ENCODE results near the gene SLC24A3.

SLC24A3 gene

GRCh38 chr20:19419396-19419795 is 207.0 kb downstream of the SLC24A3 start:
- in situ Hi-C loops (cut with HindIII; ENCODE audit: low sequenced_read_pairs): no loop called here

- in situ Hi-C loops (cut with HindIII; ENCODE audit: low sequenced_read_pairs): no loop called here
Observed at GRCh38 chr20:19423097-19423899, 210.9 kb downstream of the SLC24A3 start.

DNA sequence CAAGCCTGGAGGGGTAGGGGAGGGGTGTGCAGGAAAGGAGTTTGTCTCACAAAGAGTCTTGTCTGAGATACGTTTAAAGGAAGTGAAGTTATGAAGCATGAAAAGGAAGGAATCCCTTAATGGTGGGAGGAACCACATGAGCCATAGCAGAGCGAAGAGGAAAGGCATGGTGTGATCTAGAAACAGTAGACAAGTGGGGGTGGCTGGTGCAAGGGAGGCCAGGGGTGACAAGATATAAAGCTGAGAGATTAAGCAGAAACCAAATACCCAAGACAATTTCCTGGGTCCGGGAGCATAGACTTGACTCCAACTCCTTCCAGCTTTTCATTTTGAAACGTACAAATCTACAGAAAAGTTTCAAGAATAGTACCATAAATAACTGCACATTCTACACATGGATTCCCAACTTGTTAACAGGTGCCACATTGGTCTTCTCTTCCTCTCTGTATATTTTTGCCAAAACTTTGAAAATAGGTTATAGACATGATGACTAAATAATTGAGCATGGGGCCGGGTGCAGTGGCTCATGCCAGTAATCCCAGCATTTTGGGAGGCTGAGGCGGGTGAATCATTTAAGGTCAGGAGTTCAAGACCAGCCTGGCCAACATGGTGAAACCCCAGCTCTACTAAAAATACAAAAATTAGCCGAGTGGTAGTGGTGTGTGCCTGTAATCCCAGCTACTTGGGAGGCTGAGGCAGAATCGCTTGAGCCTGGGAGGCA is 211.6 kb downstream of the SLC24A3 start:
- in situ Hi-C loops (cut with HindIII; ENCODE audit: low sequenced_read_pairs): no loop called here

DNA sequence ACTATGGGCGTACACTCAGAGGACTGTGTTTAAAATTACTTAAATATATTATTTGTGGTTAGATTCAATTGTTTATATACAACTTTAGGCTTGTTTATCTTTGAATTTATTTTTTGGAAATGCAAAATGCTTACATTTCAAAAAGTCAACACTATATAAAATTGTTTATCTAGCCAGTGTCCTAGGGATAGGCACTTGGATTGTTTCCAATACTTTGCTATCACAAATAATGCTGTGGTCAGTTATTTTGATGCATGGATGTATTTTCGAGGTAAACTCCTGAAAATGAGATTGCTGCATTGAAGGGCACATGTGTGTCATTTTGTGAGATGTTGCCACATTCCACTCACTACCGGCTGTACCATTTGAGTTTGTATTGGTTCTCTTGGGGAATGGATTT is 213.9 kb downstream of the SLC24A3 start:
- in situ Hi-C loops (cut with HindIII; ENCODE audit: low sequenced_read_pairs): no loop called here

DNA sequence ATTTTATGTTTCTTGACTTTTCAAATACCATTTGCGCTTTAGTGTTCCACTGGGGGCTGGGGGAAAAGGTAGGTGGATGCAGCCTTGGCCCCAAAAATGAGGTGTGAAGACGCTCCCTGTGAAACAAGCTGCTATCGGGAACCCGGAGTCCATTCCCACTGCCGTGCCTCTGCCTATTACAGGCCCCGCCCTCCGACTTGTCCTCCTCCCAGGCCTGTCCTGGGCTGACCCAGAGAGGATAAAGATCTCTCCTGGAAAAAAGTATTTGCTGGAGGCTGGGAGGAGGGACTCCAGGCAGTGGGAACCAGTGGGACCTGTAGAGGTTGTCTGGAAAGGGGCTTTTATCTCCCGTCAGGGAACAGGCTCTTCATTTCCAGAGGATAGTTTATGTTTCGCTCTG is 215.0 kb downstream of the SLC24A3 start:
- in situ Hi-C loops (cut with HindIII; ENCODE audit: low sequenced_read_pairs): no loop called here

DNA sequence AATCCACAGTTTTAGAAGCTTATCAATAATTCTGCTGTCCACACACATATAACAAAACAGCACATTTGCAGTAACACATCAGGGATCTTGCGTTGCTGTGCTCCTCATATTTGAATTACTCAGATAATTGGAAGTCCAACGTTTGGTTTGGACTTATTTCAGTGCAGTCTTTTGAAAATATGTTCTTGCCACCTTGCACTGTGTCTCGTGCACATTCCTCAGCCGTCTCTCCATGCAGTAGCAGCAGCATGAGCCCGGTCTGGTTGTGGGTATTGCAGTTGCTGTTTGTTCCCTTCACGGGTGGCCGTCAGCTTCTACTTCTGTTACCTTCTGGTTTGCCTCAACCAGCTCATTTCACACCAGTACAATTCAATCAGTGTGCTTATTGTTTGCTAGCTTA is 215.5 kb downstream of the SLC24A3 start:
- in situ Hi-C loops (cut with HindIII; ENCODE audit: low sequenced_read_pairs): no loop called here

GRCh38 chr20:19428324-19428723 is 215.9 kb downstream of the SLC24A3 start:
- in situ Hi-C loops (cut with HindIII; ENCODE audit: low sequenced_read_pairs): no loop called here

- in situ Hi-C loops (cut with HindIII; ENCODE audit: low sequenced_read_pairs): no loop called here
Observed at GRCh38 chr20:19429538-19429937, 217.1 kb downstream of the SLC24A3 start.

DNA sequence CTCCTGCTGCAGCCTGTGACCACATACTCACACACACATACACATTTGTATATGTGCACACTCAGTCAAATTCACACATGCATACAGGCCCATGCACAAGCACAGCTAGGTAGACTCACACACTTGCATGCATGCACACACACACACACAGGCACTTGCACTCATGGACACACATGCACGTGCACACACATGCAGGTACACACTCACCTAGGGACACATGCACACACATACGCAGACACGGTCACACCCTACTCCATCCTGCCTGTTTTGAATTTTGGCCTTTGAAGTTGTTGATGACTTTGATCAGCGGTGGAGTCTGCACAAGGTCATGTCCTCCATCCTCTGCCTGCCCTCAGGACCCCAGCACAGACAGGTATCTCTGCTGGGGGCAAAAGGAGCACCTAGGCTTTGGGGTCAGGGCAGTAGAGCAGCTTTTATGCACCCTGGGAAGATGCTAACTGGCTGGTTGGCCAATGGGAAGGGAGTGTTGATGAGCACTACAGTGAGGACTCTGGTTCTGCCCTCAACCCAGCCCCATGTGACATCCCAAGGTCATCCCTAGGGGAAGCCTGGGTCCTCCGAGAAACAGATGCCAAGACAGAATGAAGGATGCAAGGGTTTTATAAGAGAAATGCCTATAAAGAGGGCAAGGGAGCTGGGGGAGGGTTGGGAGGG is 218.3 kb downstream of the SLC24A3 start:
- in situ Hi-C loops (cut with HindIII; ENCODE audit: low sequenced_read_pairs): no loop called here

GRCh38 chr20:19431316-19431700 is 218.9 kb downstream of the SLC24A3 start:
- in situ Hi-C loops (cut with HindIII; ENCODE audit: low sequenced_read_pairs): no loop called here

GRCh38 chr20:19431906-19432305 is 219.5 kb downstream of the SLC24A3 start:
- in situ Hi-C loops (cut with HindIII; ENCODE audit: low sequenced_read_pairs): no loop called here

GRCh38 chr20:19433371-19434350 is 221.2 kb downstream of the SLC24A3 start:
- in situ Hi-C loops (cut with HindIII; ENCODE audit: low sequenced_read_pairs): no loop called here

DNA sequence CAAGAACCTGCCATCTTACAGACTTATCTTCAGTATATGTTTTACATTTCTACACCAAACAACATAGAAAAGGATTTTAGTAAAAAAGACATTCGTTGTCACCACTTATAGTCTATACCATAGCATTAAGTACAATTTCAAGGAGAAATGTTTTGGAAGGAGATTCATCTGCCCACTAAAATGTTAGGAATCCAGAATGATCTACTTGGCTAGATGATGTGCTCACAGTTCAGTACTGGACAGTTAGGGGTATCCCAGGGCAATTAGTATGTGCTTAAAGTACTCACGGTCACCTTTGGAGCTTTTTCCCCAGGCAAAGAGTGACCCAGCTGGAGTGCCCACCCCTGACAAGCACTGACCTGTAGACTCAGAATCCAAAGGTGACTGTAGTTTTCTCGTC is 222.9 kb downstream of the SLC24A3 start:
- in situ Hi-C loops (cut with HindIII; ENCODE audit: low sequenced_read_pairs): no loop called here

DNA sequence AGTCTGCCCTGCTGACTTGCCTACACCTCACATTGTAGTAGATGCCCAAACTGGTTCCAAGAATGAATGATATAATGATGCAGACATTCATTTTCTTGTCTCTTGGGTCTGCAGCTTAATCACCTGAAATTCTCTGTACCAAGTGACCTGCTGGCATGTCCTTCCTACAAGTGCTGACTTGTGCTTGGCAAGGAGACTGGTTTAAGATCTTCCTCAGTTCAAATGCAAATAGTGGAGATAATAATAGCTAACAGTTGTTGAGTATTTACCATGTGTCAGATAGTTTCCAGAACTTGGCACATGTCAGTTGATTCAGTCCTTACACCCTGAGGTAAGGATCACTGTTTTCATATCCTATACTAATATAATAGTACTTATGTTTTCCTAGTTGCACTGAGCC is 223.4 kb downstream of the SLC24A3 start:
- in situ Hi-C loops (cut with HindIII; ENCODE audit: low sequenced_read_pairs): no loop called here

- in situ Hi-C loops (cut with HindIII; ENCODE audit: low sequenced_read_pairs): no loop called here
Observed at GRCh38 chr20:19438488-19438887, 226.0 kb downstream of the SLC24A3 start.

DNA sequence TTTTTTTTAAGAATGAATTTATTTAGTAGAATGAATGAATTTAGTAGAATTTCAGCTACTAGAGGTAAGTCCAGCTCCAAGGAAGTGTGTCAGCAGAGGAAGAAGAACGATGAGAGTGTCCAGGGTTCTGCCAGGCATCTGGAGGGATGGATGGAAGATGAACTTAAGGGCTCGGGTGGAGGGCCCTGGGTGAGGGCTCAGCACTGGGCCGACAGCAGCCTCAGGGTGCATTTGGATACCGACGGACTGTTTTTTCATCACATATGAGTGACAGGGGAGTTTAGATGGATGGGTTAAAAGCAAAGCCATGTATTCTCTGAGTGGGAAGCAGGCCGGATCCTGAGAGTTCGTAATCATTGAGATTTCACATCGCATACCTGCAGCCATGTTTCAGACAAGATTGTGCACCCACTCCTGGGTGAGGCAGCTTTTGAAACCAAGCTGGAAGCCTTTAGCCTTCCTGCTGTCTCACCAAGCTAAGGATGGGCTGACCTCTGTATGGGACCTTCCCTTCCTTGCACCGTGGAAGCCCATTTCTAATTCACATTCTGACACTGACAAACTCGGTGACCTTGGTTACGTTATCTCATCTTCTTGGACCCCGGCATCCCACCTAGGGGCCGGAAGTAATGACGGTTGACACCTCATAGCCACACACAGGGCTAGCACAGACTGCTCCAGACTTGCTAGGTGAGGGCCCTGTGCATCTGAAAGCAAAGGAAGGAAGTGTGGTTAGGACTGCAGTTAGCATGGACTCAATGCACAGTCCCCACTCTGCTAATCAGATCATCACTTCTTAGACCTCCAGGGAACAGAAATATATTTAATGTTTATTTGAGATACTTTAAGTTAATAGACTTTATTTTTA is 228.5 kb downstream of the SLC24A3 start:
- in situ Hi-C loops (cut with HindIII; ENCODE audit: low sequenced_read_pairs): no loop called here

GRCh38 chr20:19446246-19446645 is 233.8 kb downstream of the SLC24A3 start:
- in situ Hi-C loops (cut with HindIII; ENCODE audit: low sequenced_read_pairs): no loop called here

GRCh38 chr20:19448632-19449031 is 236.2 kb downstream of the SLC24A3 start:
- in situ Hi-C loops (cut with HindIII; ENCODE audit: low sequenced_read_pairs): no loop called here

DNA sequence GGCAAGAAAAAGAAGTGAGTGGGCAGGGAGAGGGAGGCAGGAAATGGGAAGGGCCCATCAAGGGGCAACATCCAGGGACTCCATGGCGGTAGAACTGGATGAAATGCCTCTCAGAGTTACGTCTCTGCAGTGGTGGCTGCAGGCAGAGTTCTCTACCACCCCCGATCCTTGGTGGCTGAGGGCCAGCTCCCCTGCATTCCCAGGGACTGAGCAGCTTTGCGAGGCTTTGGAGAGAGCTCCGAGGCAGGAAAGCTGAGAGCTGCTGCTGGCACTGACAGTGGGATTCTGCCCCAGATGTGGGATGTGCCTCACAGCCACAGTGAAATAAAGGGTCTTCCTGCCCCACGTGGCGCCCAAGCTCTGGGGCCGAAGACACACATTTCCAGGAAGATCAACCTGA is 236.6 kb downstream of the SLC24A3 start:
- in situ Hi-C loops (cut with HindIII; ENCODE audit: low sequenced_read_pairs): no loop called here
